Measurements from ENCODE around the gene VIPR1. TPM values are rescaled to one million over a fixed set of nuclear protein-coding genes. Genes with fewer than 3 reads are reported as not detected.

The VIPR1 gene
- total RNA-seq, 1 experiment from 2014 or later: 9.4 TPM

DNA sequence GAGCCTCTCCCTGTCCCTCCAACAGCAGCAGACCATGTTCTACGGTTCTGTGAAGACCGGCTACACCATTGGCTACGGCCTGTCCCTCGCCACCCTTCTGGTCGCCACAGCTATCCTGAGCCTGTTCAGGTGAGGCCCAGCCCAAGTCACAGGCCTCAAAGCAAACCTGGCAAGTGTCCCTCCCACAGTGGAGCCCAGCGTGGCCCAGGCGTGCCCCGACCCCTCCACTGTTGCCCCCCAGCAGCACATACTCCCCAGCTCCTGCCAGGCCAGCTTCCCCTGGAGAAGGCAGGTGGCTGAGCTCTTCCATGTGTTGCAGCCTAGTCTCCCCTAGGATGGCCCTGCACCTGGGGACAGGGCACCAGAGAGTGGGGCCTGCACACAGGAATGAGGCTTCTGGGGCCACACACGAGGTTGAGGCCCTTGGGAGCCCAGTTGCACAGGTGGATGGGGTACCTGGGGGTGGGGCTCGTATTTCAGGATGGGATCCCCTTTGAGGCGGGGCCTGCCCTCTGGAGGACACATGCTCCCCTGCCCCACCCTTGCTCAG, 25.0 kb downstream of the VIPR1 start:
- DNase-seq (ENCODE audit: low spot score): no peak
- CTCF ChIA-PET: interaction anchor here (1.4 to 2.3 kb wide), 5 partner anchors 8 to 140 kb away, joined by 3 to 17 read pairs (median 4); no protein-coding TSS in a partner anchor
- Mint-ChIP-seq H3K27ac (no peak overlapping the region), H3K4me3 (no peak overlapping the region), H3K36me3 (no peaks in the 10 kb centered on the region), H3K27me3 (ENCODE audit: low read depth) (no peaks in the 10 kb centered on the region), H3K9me3 (no peaks in the 10 kb centered on the region), H3K4me1 (peaks cover 2% of the 10 kb centered on the region)
- no peak; the same call in 1 of the 2 replicates for ATAC-seq
- POLR2A ChIA-PET: no interaction called here
- TF ChIP-seq RELA (CRISPR knock-in tag; IDR thresholded peaks at IDR 0.05; ENCODE audit: borderline replicate concordance) (no peak), ATF1 (CRISPR knock-in tag; IDR thresholded peaks at IDR 0.05) (no peak), TCF7 (CRISPR knock-in tag; IDR thresholded peaks at IDR 0.05; ENCODE audit: low read depth) (no peak), ZNF416 (CRISPR knock-in tag; IDR thresholded peaks at IDR 0.05) (no peak), MYBL2 (CRISPR knock-in tag; IDR thresholded peaks at IDR 0.05) (no peak), ZNF219 (CRISPR knock-in tag; IDR thresholded peaks at IDR 0.05; ENCODE audit: borderline replicate concordance) (no peak)
- TF ChIP-seq, protein P1, sequence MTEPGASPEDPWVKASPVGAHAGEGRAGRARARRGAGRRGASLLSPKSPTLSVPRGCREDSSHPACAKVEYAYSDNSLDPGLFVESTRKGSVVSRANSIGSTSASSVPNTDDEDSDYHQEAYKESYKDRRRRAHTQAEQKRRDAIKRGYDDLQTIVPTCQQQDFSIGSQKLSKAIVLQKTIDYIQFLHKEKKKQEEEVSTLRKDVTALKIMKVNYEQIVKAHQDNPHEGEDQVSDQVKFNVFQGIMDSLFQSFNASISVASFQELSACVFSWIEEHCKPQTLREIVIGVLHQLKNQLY (CRISPR knock-in tag; IDR thresholded peaks at IDR 0.05): no peak

GRCh38 chr3:42529468-42529867, 27.0 kb downstream of the VIPR1 start:
- no peak for TF ChIP-seq TP53 (CRISPR knock-in tag; IDR thresholded peaks at IDR 0.05)
- ChIA-PET POLR2A (no interaction called here), CTCF (interaction anchor here (1.0 kb wide), 1 partner anchor 27 kb away, joined by 5 read pairs; the partner anchor contains the start of gene VIPR1)
- Mint-ChIP-seq H3K4me1 (peaks cover 17% of the 10 kb centered on the region), H3K27ac (no peak overlapping the region), H3K36me3 (no peaks in the 10 kb centered on the region), H3K9me3 (no peaks in the 10 kb centered on the region), H3K4me3 (no peak overlapping the region), H3K27me3 (ENCODE audit: low read depth) (no peaks in the 10 kb centered on the region)
- DNase-seq (ENCODE audit: low spot score) (no peak), ATAC-seq (no peak)

DNA sequence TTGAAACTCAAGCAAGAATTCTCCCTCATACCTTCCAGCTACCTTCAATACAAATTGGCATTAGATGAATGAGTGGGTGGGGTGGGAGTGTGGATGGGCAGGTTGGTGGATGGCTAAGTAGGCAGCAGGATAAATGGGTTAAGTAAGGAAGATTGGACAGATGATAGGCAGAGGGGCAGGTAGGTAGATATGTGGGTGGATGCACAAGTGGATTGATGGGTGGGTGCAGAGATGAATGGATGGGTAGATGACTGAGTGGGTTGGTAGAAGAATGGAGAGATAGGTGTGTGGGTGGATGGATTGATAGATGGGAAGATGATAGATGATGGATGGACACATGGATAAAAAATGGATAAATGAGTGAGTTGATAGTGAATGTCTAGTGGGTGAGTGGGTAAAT, 27.6 kb downstream of the VIPR1 start:
- H3K4me3 Mint-ChIP-seq: no peak overlapping the region
- H3K27ac Mint-ChIP-seq: no peak overlapping the region
- no peaks in the 10 kb centered on the region for H3K27me3 Mint-ChIP-seq (ENCODE audit: low read depth)
- TF ChIP-seq JUN (CRISPR knock-in tag; IDR thresholded peaks at IDR 0.05) (no peak), ZNF512 (CRISPR knock-in tag; IDR thresholded peaks at IDR 0.05; ENCODE audit: borderline replicate concordance) (no peak), RORB (CRISPR knock-in tag; IDR thresholded peaks at IDR 0.05) (no peak), MYBL2 (CRISPR knock-in tag; IDR thresholded peaks at IDR 0.05) (no peak), SP1 (CRISPR knock-in tag; conservative IDR thresholded peaks at IDR 0.05) (no peak), USF2 (CRISPR knock-in tag; IDR thresholded peaks at IDR 0.05) (no peak), FOXP4 (CRISPR knock-in tag; IDR thresholded peaks at IDR 0.05) (no peak), IRF2 (CRISPR knock-in tag; IDR thresholded peaks at IDR 0.05; ENCODE audit: borderline replicate concordance, low read depth) (no peak), KAT7 (CRISPR knock-in tag; IDR thresholded peaks at IDR 0.05; ENCODE audit: borderline replicate concordance) (no peak), TCF7 (CRISPR knock-in tag; IDR thresholded peaks at IDR 0.05; ENCODE audit: low read depth) (no peak), EMX1 (CRISPR knock-in tag; IDR thresholded peaks at IDR 0.05) (no peak), NR2C2 (CRISPR knock-in tag; IDR thresholded peaks at IDR 0.05) (no peak)
- TF ChIP-seq, protein P2, sequence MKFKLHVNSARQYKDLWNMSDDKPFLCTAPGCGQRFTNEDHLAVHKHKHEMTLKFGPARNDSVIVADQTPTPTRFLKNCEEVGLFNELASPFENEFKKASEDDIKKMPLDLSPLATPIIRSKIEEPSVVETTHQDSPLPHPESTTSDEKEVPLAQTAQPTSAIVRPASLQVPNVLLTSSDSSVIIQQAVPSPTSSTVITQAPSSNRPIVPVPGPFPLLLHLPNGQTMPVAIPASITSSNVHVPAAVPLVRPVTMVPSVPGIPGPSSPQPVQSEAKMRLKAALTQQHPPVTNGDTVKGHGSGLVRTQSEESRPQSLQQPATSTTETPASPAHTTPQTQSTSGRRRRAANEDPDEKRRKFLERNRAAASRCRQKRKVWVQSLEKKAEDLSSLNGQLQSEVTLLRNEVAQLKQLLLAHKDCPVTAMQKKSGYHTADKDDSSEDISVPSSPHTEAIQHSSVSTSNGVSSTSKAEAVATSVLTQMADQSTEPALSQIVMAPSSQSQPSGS (CRISPR knock-in tag; IDR thresholded peaks at IDR 0.05; ENCODE audit: borderline replicate concordance, low read depth): no peak
- CTCF ChIA-PET: no interaction called here
- H3K4me1 Mint-ChIP-seq: peaks cover 21% of the 10 kb centered on the region
- DNase-seq (ENCODE audit: low spot score) (no peak), ATAC-seq (no peak)
- no peaks in the 10 kb centered on the region for H3K9me3 Mint-ChIP-seq
- H3K36me3 Mint-ChIP-seq: no peaks in the 10 kb centered on the region
- POLR2A ChIA-PET: no interaction called here
